Suppressor macrophage (primary cell): ENCODE results near the gene PDHA1.

Experiments
- DNase-seq, 4 experiments: peaks; one replicate each; pipeline ENCODE4 v3.0.0-alpha.2; 2020 to 2022

PDHA1 gene

DNA sequence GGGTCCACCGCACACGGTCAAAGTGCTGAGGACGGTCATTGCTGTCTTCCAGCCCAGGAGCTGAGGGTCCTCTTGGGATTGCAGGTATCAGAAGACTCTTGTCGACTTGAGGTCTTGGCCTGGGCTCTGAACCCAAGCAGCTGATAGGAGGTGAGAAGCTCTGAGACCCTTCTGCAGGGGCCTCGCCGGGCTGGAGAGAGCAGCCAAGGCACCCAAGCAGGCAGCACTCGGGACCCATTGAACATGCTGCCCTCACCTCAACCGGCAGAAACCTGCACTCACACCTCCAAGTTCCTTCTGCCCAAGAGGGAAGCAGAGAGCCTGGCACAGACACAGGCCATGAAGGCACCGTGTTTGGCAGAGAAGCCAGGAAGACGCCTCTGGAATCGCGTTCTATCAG is 34.1 kb downstream of the PDHA1 start:
- no peak for DNase-seq

DNA sequence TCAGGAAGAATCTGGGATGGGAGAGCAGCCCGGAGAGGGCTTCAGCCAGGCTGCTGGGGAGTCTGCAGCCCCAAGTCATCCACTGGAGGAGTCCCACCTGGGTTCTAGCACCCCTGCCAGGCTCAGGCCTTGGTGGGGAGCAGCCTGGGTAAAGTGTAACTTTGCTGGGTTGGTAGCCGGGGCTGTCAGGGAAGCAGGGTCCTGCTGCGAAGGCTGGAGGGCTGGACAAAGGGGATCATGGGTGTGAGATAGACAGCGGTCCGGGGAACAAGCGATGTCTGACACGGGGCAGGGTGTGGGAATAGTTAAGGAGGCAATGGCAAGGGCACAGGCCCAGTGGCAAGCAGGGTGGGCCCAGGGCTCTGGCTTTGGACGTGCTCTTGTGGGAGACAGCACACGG is 37.6 kb downstream of the PDHA1 start:
- DNase-seq, result no peak

DNA sequence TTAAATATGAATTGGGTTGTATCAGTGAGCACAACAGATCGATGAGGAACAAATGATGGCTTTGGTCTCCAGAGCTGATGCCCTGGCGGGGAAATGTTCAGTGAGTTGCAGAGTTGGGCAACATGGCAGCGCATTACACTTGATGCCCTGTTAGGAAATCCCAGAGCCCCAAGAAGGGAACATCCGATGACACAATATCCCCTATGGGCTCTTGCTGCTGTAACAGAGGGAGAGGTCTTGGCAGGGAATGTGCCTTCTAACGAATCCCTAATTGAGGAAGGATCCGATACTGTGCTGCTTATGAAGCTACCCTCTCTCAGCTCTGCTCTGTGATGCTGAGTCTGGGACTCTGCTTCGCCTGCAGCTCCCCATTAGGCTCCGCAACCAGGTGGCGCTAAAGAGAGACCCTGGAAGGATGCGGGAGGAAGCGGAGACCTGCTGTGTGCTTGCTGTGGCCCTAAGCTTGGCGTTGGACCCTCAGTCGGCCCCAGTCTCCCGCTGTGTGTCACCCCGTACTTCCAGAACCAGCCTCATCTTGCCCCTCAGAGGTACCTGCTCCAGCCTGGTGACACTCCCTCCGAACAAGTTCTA is 38.9 kb downstream of the PDHA1 start:
- DNase-seq, result peak; percentile 37 to 62 (median 56)

GRCh38 chrX:19386679-19387078 is 43.0 kb downstream of the PDHA1 start:
- no peak for DNase-seq

- no peak for DNase-seq
Measured at GRCh38 chrX:19388064-19388679, 44.4 kb downstream of the PDHA1 start.

- no peak for DNase-seq
Measured at GRCh38 chrX:19388741-19389140, 45.0 kb downstream of the PDHA1 start.

- no peak for DNase-seq
Measured at GRCh38 chrX:19389227-19389845, 45.6 kb downstream of the PDHA1 start.

GRCh38 chrX:19392078-19392477 is 48.4 kb downstream of the PDHA1 start:
- DNase-seq, result no peak

GRCh38 chrX:19392703-19393102 is 49.0 kb downstream of the PDHA1 start:
- no peak for DNase-seq

GRCh38 chrX:19403696-19404095 is 60.0 kb downstream of the PDHA1 start:
- peak in 3 of 4 experiments; percentile 2 to 54 (median 32) for DNase-seq

GRCh38 chrX:19410259-19410658 is 66.5 kb downstream of the PDHA1 start:
- DNase-seq, result no peak
